ENCODE measurements around the gene CRKL.

- TF ChIP-seq CTCF (IDR thresholded peaks at IDR 0.05; ENCODE audit: insufficient read depth, low read length) = no peak
- TF ChIP-seq POLR2AphosphoS5 (IDR thresholded peaks at IDR 0.05; ENCODE audit: low read depth) = no peak
- TF ChIP-seq REST (IDR thresholded peaks at IDR 0.05; ENCODE audit: insufficient replicate concordance, low read depth) = no peak
- TF ChIP-seq GABPA (IDR thresholded peaks at IDR 0.05; ENCODE audit: low read depth) = no peak
- no peak for TF ChIP-seq SPI1 (IDR thresholded peaks at IDR 0.05; ENCODE audit: borderline replicate concordance, low read depth)
Observed at GRCh38 chr22:20881869-20882815, 35.1 kb upstream of the CRKL start.
